Activated CD4-positive, alpha-beta T cell treated with anti-CD3 and anti-CD28 coated beads, Interleukin-10, Interleukin-2, amounts not matched to agents 100 ng/mL and 50 ng/mL, durations not matched to agents 16 hours and 8 hours (primary cell): ENCODE measurements around the gene MICU1.
A peak's percentile ranks its signal among the peaks of the same experiment; 100 is the strongest.
"Not testable (repeated sequence)": the region's sequence is repeated elsewhere in the genome, so short reads cannot be mapped to it uniquely, and the experiment has no call there.

Source experiments
- DNase-seq: peaks from one replicate; pipeline ENCODE4 v3.0.0-alpha.2; 2020

The MICU1 gene

GRCh38 chr10:72337722-72338121 lies 288.2 kb downstream of the MICU1 start:
- no peak for DNase-seq

GRCh38 chr10:72337039-72337629 lies 288.7 kb downstream of the MICU1 start:
- DNase-seq: peak; percentile 71

- DNase-seq: no peak
These were observed 289.4 kb downstream of the MICU1 start for GRCh38 chr10:72336259-72337038.

GRCh38 chr10:72335394-72336258 lies 290.3 kb downstream of the MICU1 start:
- peak; percentile 67 for DNase-seq

- DNase-seq: peak; percentile 95
These were observed 291.0 kb downstream of the MICU1 start for GRCh38 chr10:72334825-72335393.

GRCh38 chr10:72334196-72334824 lies 291.6 kb downstream of the MICU1 start:
- DNase-seq: no peak

GRCh38 chr10:72333112-72334015 lies 292.5 kb downstream of the MICU1 start:
- DNase-seq: peak; percentile 57

- DNase-seq: no peak
These were observed 293.3 kb downstream of the MICU1 start for GRCh38 chr10:72332423-72333111.

- peak; percentile 97 for DNase-seq
These were observed 294.1 kb downstream of the MICU1 start for GRCh38 chr10:72331575-72332422.

- no peak for DNase-seq
These were observed 295.8 kb downstream of the MICU1 start for GRCh38 chr10:72330069-72330426.

- DNase-seq: no peak
These were observed 296.4 kb downstream of the MICU1 start for GRCh38 chr10:72329290-72330068.

GRCh38 chr10:72328829-72329204 lies 297.1 kb downstream of the MICU1 start:
- peak; percentile 55 for DNase-seq

GRCh38 chr10:72328045-72328828 lies 297.6 kb downstream of the MICU1 start:
- DNase-seq: peak; percentile 56

- DNase-seq: peak; percentile 88
These were observed 298.9 kb downstream of the MICU1 start for GRCh38 chr10:72326665-72327603.

- DNase-seq: not testable (repeated sequence)
These were observed 300.4 kb downstream of the MICU1 start for GRCh38 chr10:72325243-72326175.

- no peak for DNase-seq
These were observed 302.1 kb downstream of the MICU1 start for GRCh38 chr10:72323771-72324191.
